Keratinocyte (primary cell): Measurements from ENCODE around the gene TFRC.

Source experiments
- EZH2 ChIP-seq: IDR thresholded peaks from one replicate; pipeline ENCODE4 v1.6.1; 2012; ENCODE audit warnings: inconsistent platforms, mild to moderate bottlenecking, low read length, moderate library complexity
- TF ChIP-seq, protein P1 (sequence below), 3 experiments: IDR thresholded peaks in 1 of 3; conservative IDR thresholded peaks in 1 of 3; optimal IDR thresholded peaks in 1 of 3; 2 replicates in 2 of 3; 3 replicates in 1 of 3; pipeline versions ENCODE3 to v1.5.1; 2011; ENCODE audit warnings: low read length in 3 of 3, mild to moderate bottlenecking in 3 of 3, moderate library complexity in 2 of 3, control low read depth in 1 of 3, inconsistent platforms in 1 of 3; ENCODE audit not compliant: insufficient read depth in 2 of 3; ENCODE audit errors: extremely low read depth in 1 of 3

GRCh38 chr3:196003611-196004010, 78.3 kb downstream of the TFRC start:
- no peak for TF ChIP-seq EZH2
- TF ChIP-seq, protein P1, sequence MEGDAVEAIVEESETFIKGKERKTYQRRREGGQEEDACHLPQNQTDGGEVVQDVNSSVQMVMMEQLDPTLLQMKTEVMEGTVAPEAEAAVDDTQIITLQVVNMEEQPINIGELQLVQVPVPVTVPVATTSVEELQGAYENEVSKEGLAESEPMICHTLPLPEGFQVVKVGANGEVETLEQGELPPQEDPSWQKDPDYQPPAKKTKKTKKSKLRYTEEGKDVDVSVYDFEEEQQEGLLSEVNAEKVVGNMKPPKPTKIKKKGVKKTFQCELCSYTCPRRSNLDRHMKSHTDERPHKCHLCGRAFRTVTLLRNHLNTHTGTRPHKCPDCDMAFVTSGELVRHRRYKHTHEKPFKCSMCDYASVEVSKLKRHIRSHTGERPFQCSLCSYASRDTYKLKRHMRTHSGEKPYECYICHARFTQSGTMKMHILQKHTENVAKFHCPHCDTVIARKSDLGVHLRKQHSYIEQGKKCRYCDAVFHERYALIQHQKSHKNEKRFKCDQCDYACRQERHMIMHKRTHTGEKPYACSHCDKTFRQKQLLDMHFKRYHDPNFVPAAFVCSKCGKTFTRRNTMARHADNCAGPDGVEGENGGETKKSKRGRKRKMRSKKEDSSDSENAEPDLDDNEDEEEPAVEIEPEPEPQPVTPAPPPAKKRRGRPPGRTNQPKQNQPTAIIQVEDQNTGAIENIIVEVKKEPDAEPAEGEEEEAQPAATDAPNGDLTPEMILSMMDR (optimal IDR thresholded peaks at IDR 0.05 in 1 of 3, IDR thresholded peaks at IDR 0.05 in 1 of 3, conservative IDR thresholded peaks at IDR 0.05 in 1 of 3; ENCODE audit: extremely low read depth in 1 of 3, insufficient read depth in 2 of 3, low read length in 3 of 3): no peak
